Measurements from ENCODE around the gene ANKUB1.

The ANKUB1 gene

GRCh38 chr3:149772861-149773260 is 19.5 kb downstream of the ANKUB1 start:
- DNase-seq (ENCODE audit: insufficient read length, low spot score): no peak
- TF ChIP-seq CTCF (IDR thresholded peaks at IDR 0.05; ENCODE audit: insufficient read depth, missing control alignments): no peak
- no peak for FAIRE-seq

GRCh38 chr3:149771652-149772271 is 20.6 kb downstream of the ANKUB1 start:
- FAIRE-seq (no peak), DNase-seq (ENCODE audit: insufficient read length, low spot score) (no peak)
- TF ChIP-seq CTCF (IDR thresholded peaks at IDR 0.05; ENCODE audit: insufficient read depth, missing control alignments): peak; percentile 84

GRCh38 chr3:149770246-149770645 is 22.1 kb downstream of the ANKUB1 start:
- DNase-seq (ENCODE audit: insufficient read length, low spot score): no peak
- no peak for TF ChIP-seq CTCF (IDR thresholded peaks at IDR 0.05; ENCODE audit: insufficient read depth, missing control alignments)
- FAIRE-seq: no peak

GRCh38 chr3:149768704-149769103 is 23.6 kb downstream of the ANKUB1 start:
- no peak for TF ChIP-seq CTCF (IDR thresholded peaks at IDR 0.05; ENCODE audit: insufficient read depth, missing control alignments)
- FAIRE-seq (no peak), DNase-seq (ENCODE audit: insufficient read length, low spot score) (no peak)

- no peak for TF ChIP-seq CTCF (IDR thresholded peaks at IDR 0.05; ENCODE audit: insufficient read depth, missing control alignments)
- no peak for FAIRE-seq
- no peak for DNase-seq (ENCODE audit: insufficient read length, low spot score)
Observed at GRCh38 chr3:149767720-149768119, 24.6 kb downstream of the ANKUB1 start.

- TF ChIP-seq CTCF (IDR thresholded peaks at IDR 0.05; ENCODE audit: insufficient read depth, missing control alignments): peak; percentile 56
- FAIRE-seq (no peak), DNase-seq (ENCODE audit: insufficient read length, low spot score) (no peak)
Observed at GRCh38 chr3:149765762-149766334, 26.5 kb downstream of the ANKUB1 start.

GRCh38 chr3:149764302-149764701 is 28.1 kb downstream of the ANKUB1 start:
- no peak for DNase-seq (ENCODE audit: insufficient read length, low spot score)
- no peak for FAIRE-seq
- TF ChIP-seq CTCF (IDR thresholded peaks at IDR 0.05; ENCODE audit: insufficient read depth, missing control alignments): no peak
